GM18526 (cell line): ENCODE results near the gene MROH9.

Source experiments
- POLR2A ChIP-seq: IDR thresholded peaks from 3 replicates; pipeline ENCODE4 v1.6.1; 2011; ENCODE audit not compliant: insufficient read length; ENCODE audit errors: extremely low read depth

The MROH9 gene

DNA sequence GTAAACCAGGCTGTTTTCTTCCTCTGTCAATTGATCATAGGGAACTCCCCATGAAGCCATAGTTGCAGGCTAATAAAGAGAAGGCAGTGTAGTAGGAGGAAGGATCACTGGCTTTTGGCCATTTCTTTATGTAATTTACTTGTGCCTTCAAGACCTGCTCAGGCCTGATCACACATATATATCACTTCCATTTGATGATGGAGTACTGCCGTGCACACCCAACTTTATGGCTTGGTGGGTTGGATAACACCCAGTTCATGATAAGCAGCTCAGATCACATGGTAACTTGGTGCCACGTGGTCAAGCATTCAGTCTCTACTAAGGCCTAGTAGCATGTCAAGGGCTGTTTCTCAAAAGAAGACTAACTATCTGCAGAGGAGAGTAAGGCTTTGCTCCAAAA is 4.1 kb downstream of the MROH9 start:
- TF ChIP-seq POLR2A: no peak

- no peak for TF ChIP-seq POLR2A
Measured at GRCh38 chr1:170959385-170959784, 24.1 kb downstream of the MROH9 start.

DNA sequence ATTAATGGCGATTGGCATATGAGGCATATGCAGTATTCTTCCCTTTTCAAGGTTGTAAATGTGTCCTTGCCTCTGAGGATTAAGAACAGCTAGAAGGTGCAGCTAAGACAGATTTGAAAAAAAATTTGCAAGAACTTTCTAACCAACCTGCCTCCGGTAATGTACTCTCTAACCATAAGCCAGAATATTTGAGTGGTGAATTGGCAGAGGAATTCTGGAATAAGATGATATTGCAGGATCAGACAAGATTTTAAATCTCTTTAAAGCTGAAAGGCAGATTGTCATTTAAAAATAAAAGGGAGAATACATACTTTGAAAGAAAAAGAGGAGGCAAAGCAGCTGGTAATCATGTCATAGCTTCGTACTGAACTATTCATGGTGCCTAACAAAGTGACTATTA is 29.2 kb downstream of the MROH9 start:
- no peak for TF ChIP-seq POLR2A

DNA sequence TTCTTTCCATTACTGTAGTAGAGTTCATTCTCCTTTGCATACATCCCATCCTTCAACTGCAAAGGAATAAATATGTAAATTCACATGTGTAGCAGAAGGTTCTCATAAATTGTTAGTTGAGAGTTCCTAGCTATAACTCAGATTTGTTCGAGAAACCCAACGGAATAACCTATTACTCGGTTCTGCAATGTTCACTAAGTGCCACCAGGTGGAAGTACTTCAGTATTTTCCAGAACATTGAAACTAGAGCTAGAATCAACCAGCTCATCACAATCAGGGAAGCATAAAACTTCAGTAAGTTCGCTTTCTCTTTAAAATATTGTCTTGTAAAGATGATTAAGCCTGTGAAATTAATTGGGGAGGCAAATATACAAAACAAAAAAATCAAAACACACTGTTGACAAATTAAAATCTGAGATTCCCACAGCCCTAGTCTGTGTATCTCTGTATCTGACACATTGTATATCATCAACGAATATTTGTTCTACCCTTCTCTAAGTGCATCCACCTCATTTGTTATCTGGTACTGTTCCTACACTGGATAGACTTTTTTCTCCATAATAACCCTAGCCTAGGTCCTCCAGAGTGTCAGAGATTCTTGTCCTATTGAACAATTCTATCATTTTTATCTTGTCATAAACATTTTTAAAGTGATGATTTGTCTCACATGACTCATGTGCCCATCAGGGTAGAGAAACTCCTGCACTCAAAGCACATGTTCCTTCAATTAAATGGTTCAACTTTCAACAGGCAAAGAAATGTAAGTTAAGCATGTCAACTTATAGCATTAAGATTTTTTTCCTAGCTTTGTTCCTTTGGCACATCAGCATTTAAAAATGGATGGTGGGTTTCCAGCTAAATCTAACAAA is 31.9 kb downstream of the MROH9 start:
- no peak for TF ChIP-seq POLR2A

GRCh38 chr1:170970256-170970655 is 34.9 kb downstream of the MROH9 start:
- no peak for TF ChIP-seq POLR2A

DNA sequence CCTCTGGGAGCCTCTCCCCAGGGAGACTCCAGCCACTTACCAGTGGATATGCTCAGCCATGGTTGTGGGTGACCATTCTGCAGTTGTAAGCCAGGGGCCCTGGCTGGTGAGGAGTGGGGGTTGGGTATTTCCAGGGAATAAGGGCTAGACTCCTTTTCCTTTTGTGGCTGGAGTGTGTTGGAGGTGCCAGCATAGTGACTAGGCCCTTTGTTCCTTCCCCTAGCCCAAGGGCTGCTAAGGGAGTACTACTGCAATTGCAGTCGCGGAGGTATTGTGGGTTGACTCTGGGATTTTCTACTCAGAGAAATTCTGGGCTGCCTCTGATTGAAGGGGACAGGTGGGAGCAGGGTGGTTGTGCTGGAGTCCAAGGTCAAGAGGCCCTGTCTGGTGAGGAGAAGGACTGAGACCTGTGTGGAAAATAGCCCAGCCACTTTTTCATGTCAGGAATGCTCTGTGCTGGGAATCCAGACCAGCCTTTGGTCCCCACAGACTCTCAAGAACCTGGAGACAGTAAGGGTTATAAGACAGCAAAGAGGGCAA is 43.1 kb downstream of the MROH9 start:
- no peak for TF ChIP-seq POLR2A

GRCh38 chr1:170985406-170985805 is 50.1 kb downstream of the MROH9 start:
- TF ChIP-seq POLR2A: no peak

DNA sequence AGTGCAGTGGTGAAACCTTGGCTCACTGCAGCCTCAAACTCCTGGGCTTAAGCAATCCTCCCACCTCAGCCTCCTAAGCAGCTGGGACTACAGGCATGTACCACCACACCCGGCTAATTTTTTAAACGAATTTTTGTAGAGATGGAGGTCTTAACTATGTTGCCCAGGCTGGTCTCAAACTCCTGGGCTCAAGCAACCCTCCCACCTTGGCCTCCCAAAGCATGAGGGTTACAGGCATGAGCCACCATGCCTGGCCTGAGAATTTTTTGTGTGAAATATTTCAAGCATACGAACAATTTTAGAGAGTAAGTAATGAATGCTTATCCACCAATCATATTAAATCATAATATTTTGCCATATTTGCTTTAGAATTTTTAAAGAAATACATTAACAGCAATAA is 51.6 kb downstream of the MROH9 start:
- TF ChIP-seq POLR2A: no peak

DNA sequence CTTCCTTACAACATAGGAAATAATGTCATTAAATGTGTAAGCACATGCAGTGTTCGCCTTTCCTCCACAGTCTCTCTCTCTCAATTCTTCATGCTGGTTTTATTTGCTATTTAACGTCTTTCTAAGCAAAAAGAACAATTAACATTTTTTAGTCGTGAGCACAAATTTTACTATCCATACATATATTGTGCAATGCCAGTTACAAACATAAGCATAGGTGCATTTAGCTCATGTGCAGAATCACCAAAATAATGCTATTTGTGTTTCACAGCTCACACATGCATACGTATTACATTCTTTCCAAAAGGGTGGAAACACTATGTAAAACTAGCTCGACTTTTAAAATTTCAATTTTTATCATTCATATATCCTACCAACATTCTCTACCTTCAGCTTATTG is 52.1 kb downstream of the MROH9 start:
- TF ChIP-seq POLR2A: no peak

GRCh38 chr1:170993151-170993550 is 57.8 kb downstream of the MROH9 start:
- no peak for TF ChIP-seq POLR2A

GRCh38 chr1:170993717-170994116 is 58.4 kb downstream of the MROH9 start:
- no peak for TF ChIP-seq POLR2A

DNA sequence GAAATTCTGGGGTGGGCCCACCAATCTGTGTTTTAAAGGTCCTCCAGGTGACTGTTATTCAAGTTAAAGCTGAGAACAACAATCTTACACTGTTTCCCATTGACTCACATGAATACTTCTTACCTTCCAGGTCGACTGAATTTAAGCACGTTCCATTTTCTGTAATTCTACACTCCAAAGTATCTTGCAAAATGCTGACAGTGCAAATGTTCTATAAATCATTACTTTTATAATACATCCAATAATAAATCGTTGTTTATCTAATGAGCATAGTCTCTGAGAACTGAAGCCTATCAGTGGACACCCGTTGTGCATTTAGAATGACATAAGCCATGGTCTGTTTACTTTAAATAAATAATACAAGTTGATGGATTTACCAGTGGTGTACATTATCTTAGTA is 79.5 kb downstream of the MROH9 start:
- TF ChIP-seq POLR2A: no peak

DNA sequence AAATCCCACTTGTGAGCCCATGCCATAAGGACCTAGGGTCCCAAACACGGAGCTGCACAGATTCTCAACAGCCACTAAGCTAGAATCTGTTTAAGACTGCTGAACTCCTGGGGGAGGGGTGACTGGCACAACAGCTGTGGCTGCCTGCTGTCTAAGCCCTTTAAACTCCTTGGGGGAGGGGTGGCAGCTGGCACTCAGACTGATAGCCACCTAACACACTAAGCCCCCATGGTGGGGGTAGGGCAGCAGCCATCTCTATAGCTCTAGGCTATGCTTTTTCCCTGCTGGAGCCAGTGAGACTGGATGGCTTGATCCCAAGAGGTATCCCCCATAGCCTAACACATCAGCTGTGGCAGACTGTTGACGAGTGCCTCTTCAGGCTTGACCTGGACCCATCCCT is 82.1 kb downstream of the MROH9 start:
- TF ChIP-seq POLR2A: no peak

DNA sequence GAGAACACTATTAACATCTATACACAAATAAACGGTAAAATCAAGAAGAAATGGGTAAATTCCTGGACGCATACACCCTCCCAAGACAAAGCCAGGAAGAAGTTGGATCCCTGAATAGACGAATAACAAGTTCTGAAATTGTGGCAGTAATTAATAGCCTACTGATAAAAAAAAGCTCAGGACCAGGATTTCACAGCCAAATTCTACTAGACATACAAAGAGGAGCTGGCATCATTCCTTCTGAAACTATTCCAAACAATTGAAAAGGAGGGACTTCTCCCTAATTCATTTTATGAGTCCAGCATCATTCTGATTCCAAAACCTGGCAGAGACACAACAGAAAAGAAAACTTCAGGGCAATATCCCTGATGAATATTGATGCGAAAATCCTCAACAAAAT is 84.6 kb downstream of the MROH9 start:
- TF ChIP-seq POLR2A: no peak

DNA sequence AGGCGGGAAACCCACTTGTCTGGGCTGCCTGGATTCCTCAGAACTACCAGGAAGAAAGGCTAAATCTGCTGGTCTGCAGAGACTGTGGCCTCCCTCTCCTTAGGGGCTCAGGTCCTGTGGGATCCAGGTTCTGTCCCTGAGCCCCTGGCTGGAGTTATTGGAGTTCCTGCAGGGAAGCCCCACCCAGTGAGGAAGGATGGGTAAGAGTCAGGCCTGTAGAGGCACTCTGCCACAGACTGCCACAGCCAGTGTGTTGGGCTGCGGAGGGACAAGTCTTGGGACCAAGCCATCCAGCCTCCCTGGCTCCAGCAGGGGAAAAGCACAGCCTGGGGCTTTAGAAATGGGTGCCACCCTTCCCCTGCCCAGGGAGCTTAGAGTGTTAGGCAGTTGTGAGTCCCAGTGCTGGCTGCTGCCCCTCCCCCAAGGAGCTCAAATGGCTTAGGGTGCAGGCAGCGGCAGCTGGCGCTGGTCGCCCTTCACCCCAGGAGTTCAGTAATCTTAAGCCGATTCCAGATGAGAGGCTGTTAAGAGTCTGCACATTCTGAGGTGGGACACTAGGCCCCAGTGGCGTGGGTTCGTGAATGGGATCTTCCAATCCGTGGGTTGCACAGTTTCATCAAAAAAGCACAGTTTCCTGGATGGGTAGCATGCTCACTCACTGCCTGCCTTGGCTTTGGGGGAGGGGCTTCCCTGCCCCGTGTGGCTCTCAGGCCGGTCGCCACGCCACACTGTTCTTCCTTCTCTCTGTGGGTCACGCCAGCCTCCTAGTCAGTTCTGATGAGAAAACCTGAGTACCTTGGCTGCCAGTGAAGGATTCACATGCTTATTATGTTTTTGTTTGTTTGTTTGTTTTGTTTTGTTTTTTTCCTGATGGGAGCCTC is 97.7 kb downstream of the MROH9 start:
- no peak for TF ChIP-seq POLR2A

DNA sequence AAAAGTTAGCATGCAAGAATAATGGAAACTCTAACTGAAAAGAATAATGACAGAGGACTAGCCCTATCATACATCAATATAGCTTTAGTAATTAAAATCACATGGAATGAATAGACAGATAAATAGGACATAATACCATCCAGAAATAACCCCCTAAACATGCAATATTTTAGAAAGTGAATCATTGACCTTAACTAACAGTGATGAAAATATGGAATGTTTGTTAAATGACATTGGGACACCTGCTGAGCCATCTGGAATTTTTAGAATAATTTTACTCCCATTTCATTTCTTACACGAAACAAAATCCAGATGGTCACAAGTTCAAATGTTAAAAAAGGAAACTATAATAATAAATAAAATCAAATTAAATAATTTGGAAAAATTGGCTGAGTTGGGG is 102.3 kb downstream of the MROH9 start:
- TF ChIP-seq POLR2A: no peak
